ENCODE results near the gene CHRNA9. TPM values are rescaled to one million over a fixed set of nuclear protein-coding genes. Genes with fewer than 3 reads are reported as not detected.

Gene CHRNA9
- total and polyA plus RNA-seq, 2 of the 13 experiments (the other 11 are each of a cell fraction or from before 2014, with no cell fraction given), result not detected

DNA sequence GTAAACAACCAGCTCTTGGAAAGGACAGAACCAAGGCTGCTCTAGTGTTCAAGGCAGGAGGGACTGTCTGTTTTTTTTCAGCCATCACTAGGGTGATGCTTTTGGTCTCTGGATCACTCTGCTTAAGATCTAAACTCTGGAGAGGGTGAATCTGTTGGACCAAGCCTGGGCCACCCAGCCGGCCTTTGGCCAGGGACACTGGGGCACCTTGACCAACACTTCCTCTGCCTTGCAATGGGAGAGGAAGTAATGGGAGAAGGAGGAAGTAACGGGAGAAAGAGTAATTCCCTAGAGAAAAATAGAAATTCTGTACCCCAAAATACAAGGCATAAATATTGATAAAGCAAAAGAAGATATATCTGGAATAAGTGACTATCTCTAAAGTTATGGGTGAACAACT lies 12.9 kb downstream of the CHRNA9 start:
- no peaks in the 10 kb centered on the region for H3K27me3 ChIP-seq (ENCODE audit: control insufficient read depth in 1 of 2, insufficient read depth in 2 of 2, low read length in 2 of 2)
- no peaks in the 10 kb centered on the region for H4K20me1 ChIP-seq (ENCODE audit: insufficient read depth, low read length)
- ChIA-PET POLR2A (no interaction called here), CTCF (ENCODE audit: low intra/inter-chr PET ratio, low total read pairs) (no interaction called here)
- H2AFZ ChIP-seq (ENCODE audit: low read length), result no peak overlapping the region
- intact Hi-C loops (cut with micrococcal nuclease; ENCODE audit: unreplicated experiment) (no loop called here), in situ Hi-C loops (cut with HindIII; ENCODE audit: extremely low pct_ligation_motif_present, low pct_unique_long_range_greater_than_20kb) (no loop called here)
- no peaks in the 10 kb centered on the region for H3K4me1 ChIP-seq (ENCODE audit: insufficient read depth, low read length)
- 46% methylated on average over 2 of the region's 2 CpGs for WGBS (ENCODE audit: low lambda C conversion rate)
- no peak for TF ChIP-seq SP5 (CRISPR knock-in tag; IDR thresholded peaks at IDR 0.05; ENCODE audit: borderline replicate concordance, low read depth)
- TF ChIP-seq RFXANK (CRISPR knock-in tag; IDR thresholded peaks at IDR 0.05), result no peak
- no peak for TF ChIP-seq STAG1 (CRISPR knock-in tag; IDR thresholded peaks at IDR 0.05)
- no peak for TF ChIP-seq KLF9 (CRISPR knock-in tag; IDR thresholded peaks at IDR 0.05; ENCODE audit: low read depth)
- TF ChIP-seq AKAP8 (CRISPR knock-in tag; IDR thresholded peaks at IDR 0.05), result no peak
- no peak for TF ChIP-seq IKZF4 (CRISPR knock-in tag; IDR thresholded peaks at IDR 0.05; ENCODE audit: borderline replicate concordance, low read depth, not compliant biosample characterization)
- no peak for TF ChIP-seq SNRNP70 (IDR thresholded peaks at IDR 0.05; ENCODE audit: low read depth, low read length)
- H3K36me3 ChIP-seq (replicated peaks in 1 of 2; ENCODE audit: control insufficient read depth in 1 of 2, insufficient read depth in 2 of 2, low read length in 2 of 2), result no peaks in the 10 kb centered on the region
- no peaks in the 10 kb centered on the region for H3K79me2 ChIP-seq (ENCODE audit: insufficient read depth, low read length)
- H3K9ac ChIP-seq (ENCODE audit: insufficient read depth, low read depth, low read length), result no peak overlapping the region
- H3K27ac ChIP-seq (ENCODE audit: extremely low read length, insufficient read depth, low read length), result no peak overlapping the region
- H3K9me3 ChIP-seq (ENCODE audit: low read length), result no peaks in the 10 kb centered on the region
- no peak overlapping the region for H3K4me3 ChIP-seq (replicated peaks in 1 of 3; ENCODE audit: insufficient read depth in 1 of 3, low read depth in 2 of 3, low read length in 3 of 3)
- DNase-seq (ENCODE audit: low spot score) (no peak), FAIRE-seq (no peak), ATAC-seq (no peak)
- no TSS peak for BruUV-seq (replicated peaks)
- no peak overlapping the region for H3K4me2 ChIP-seq (ENCODE audit: low read depth, low read length)

DNA sequence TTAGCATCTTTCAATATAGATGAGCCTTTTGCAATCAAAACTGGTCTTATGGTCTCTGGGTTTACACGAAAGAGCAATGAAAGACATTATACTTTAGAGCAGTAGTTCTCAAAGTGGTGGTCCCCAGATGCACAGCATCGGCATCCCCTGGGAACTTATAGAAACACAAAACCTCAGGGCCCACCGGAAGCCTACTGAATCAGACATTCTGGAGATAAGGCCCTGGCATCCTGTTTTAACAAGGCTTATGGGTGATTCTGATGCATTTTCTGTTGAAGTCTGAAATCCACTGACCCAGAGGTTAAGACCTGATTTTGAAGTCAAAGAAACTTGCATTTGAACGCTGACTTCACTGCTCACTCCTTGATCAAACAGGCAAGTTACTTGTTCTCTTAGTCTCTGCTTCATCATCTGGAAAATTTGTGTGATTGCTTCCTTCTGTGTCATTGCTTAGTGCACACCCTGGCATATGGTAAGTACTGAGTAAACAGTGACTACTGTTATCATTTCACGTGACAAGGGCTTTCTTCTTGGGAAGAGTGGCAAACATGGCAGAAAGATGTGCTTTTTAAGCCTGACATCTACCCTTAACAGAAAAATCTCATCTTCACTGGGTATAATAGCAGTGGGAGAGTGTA lies 14.5 kb downstream of the CHRNA9 start:
- DNase-seq (ENCODE audit: low spot score) (no peak), ATAC-seq (no peak), FAIRE-seq (no peak)
- H3K79me2 ChIP-seq (ENCODE audit: insufficient read depth, low read length), result no peaks in the 10 kb centered on the region
- no peaks in the 10 kb centered on the region for H4K20me1 ChIP-seq (ENCODE audit: insufficient read depth, low read length)
- H3K4me3 ChIP-seq (replicated peaks in 1 of 3; ENCODE audit: insufficient read depth in 1 of 3, low read depth in 2 of 3, low read length in 3 of 3), result no peak overlapping the region
- ChIA-PET CTCF (ENCODE audit: low intra/inter-chr PET ratio, low total read pairs) (no interaction called here), POLR2A (no interaction called here)
- intact Hi-C loops (cut with micrococcal nuclease; ENCODE audit: unreplicated experiment) (no loop called here), in situ Hi-C loops (cut with HindIII; ENCODE audit: extremely low pct_ligation_motif_present, low pct_unique_long_range_greater_than_20kb) (no loop called here)
- H3K27ac ChIP-seq (ENCODE audit: extremely low read length, insufficient read depth, low read length), result no peak overlapping the region
- no peaks in the 10 kb centered on the region for H3K9me3 ChIP-seq (ENCODE audit: low read length)
- H3K36me3 ChIP-seq (replicated peaks in 1 of 2; ENCODE audit: control insufficient read depth in 1 of 2, insufficient read depth in 2 of 2, low read length in 2 of 2), result no peaks in the 10 kb centered on the region
- no TSS peak for BruUV-seq (replicated peaks)
- no peaks in the 10 kb centered on the region for H3K4me1 ChIP-seq (ENCODE audit: insufficient read depth, low read length)
- WGBS (ENCODE audit: low lambda C conversion rate), result 3% methylated on average over 5 of the region's 5 CpGs
- H2AFZ ChIP-seq (ENCODE audit: low read length), result no peak overlapping the region
- H3K4me2 ChIP-seq (ENCODE audit: low read depth, low read length), result no peak overlapping the region
- no peaks in the 10 kb centered on the region for H3K27me3 ChIP-seq (ENCODE audit: control insufficient read depth in 1 of 2, insufficient read depth in 2 of 2, low read length in 2 of 2)
- no peak overlapping the region for H3K9ac ChIP-seq (ENCODE audit: insufficient read depth, low read depth, low read length)
- TF ChIP-seq ZNF761 (CRISPR knock-in tag; conservative IDR thresholded peaks at IDR 0.05) (no peak), RBAK (CRISPR knock-in tag; IDR thresholded peaks at IDR 0.05) (no peak), MXD4 (CRISPR knock-in tag; IDR thresholded peaks at IDR 0.05) (no peak), ZNF572 (CRISPR knock-in tag; IDR thresholded peaks at IDR 0.05) (no peak), FLYWCH1 (CRISPR knock-in tag; IDR thresholded peaks at IDR 0.05) (no peak), PPARG (CRISPR knock-in tag; conservative IDR thresholded peaks at IDR 0.05) (no peak), ARHGAP35 (CRISPR knock-in tag; IDR thresholded peaks at IDR 0.05; ENCODE audit: borderline replicate concordance) (no peak), ZNF607 (CRISPR knock-in tag; IDR thresholded peaks at IDR 0.05; ENCODE audit: borderline replicate concordance) (no peak), ZNF788 (CRISPR knock-in tag; IDR thresholded peaks at IDR 0.05; ENCODE audit: borderline replicate concordance) (no peak), ONECUT2 (CRISPR knock-in tag; IDR thresholded peaks at IDR 0.05) (no peak), KDM5B (CRISPR knock-in tag; IDR thresholded peaks at IDR 0.05; ENCODE audit: borderline replicate concordance) (no peak), ZSCAN29 (CRISPR knock-in tag; conservative IDR thresholded peaks at IDR 0.05) (no peak), TGIF2 (CRISPR knock-in tag; IDR thresholded peaks at IDR 0.05) (no peak)
- TF ChIP-seq, protein P1, sequence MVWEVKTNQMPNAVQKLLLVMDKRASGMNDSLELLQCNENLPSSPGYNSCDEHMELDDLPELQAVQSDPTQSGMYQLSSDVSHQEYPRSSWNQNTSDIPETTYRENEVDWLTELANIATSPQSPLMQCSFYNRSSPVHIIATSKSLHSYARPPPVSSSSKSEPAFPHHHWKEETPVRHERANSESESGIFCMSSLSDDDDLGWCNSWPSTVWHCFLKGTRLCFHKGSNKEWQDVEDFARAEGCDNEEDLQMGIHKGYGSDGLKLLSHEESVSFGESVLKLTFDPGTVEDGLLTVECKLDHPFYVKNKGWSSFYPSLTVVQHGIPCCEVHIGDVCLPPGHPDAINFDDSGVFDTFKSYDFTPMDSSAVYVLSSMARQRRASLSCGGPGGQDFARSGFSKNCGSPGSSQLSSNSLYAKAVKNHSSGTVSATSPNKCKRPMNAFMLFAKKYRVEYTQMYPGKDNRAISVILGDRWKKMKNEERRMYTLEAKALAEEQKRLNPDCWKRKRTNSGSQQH (CRISPR knock-in tag; IDR thresholded peaks at IDR 0.05; ENCODE audit: low read depth), result no peak
